ENCODE data around the gene CRKL.

Gene CRKL

DNA sequence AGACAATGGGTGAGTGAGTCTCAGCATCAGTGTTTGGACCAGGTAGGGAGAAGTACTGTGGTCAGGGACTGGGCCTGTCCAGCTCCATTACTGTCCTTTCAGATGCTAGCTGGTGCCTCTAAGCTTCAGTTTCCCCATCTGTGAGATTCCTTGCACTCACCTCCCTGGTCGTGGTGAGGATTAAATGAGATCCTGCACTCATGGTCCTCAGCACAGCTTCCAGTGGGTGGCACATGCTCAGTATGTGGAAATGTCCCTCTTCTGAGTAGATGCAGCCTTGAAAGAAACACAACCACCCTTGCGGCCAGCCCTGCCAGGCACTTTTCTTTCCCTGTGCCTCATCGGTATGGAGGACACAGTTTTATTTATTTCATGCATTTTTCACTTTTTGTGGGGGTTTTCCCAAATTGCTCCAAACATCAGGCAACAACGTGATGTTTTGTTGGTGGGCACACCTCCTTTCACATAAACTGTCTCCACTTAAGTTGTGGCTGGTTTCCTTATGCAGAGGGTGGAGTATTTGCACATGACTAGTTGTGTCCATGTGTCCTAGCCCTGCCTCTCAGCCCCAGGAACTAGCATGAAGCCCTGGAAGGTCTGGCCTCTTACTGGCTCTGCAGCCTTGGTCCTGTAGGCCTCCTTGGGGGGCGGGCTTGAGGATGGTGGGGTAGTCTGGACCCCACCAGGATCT, 66.0 kb downstream of the CRKL start:
- DNase-seq (ENCODE audit: low spot score): no peak

DNA sequence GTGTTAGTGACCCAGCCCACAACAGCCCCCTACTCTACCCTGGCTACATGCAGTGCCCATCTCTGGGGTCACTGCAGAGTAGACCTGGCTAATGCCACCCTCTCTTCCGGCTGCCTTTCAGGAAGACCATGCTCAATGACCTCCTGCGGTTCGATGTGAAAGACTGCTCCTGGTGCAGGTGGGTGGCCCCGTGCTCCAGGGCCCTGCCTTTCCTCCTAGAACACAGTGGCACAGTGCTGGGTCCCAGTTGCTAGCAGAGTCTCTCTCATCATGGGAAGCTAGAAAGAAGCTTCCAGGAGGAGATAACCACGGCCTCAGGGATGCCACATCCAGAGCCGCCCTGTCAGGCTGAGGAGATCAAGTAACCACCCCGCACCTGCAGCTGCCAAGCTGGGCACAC, 68.5 kb downstream of the CRKL start:
- no peak for DNase-seq (ENCODE audit: low spot score)

DNA sequence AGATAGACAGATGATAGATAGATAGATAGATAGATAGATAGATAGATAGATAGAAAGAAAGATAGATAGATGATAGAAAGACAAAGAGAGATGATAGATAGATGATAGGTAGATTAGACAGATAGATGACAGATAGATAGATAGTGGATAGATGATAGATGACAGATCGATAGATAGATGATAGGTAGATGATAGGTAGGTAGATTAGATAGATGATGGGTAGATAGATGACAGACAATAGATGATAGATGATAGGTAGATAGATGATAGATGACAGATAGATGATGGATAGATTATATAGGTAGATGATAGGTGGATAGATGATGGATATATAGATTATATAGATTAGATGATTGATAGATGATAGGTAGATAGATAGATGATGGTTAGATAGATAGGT, 69.2 kb downstream of the CRKL start:
- DNase-seq (ENCODE audit: low spot score): no peak

DNA sequence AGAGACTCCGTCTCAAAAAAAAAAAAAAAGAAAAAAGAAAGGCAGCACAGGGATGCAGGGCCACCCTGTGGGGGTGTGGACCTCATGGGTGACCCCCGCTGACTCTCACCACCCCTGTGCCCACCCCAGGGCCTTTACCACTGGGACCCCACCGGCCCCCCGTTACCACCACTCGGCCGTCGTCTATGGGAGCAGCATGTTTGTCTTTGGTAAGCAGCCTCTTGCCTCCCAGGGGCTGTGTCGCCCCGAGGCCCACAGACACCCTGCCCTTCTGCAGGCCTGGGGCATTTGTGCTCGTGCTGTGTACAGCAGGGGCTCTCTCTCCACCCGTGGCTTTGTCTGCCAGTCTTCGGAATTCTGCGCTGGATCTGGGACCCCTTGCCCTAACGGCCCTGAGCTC, 70.2 kb downstream of the CRKL start:
- DNase-seq (ENCODE audit: low spot score): no peak

DNA sequence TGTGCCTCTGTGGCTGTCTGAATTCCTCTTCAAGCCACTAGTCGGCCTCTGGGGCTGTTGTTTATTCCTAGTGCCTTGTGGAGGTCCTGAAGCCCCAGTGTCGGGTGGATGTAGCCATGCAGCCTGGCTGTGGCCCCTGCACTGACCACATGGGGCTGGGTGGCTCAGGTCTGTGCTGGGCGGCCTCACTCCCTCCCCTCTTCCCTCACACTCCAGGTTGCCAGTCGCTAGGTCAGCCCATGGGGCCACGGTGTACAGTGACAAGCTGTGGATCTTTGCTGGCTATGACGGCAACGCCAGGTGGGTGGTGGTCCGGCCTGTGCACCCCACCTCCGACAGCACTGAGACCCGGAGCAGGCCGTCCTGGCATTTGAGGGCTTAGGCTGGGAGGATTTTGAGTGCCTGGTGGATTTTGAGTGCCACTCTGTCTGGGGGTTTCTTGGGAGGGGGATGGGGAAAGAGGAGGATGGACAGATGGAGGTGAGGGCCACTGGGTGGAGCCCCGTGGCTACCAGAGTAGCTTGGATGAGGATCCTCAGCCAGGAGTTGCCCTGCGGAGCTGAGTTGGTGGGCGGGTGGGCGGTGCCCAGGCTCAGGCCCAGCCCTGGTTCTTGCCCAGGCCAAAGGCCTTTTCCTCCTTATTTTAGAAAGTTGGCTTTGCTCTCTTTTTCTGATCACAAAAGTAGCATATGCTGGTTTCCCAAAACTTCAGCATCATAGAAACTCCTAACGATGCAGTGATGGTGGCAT, 71.5 kb downstream of the CRKL start:
- no peak for DNase-seq (ENCODE audit: low spot score)

DNA sequence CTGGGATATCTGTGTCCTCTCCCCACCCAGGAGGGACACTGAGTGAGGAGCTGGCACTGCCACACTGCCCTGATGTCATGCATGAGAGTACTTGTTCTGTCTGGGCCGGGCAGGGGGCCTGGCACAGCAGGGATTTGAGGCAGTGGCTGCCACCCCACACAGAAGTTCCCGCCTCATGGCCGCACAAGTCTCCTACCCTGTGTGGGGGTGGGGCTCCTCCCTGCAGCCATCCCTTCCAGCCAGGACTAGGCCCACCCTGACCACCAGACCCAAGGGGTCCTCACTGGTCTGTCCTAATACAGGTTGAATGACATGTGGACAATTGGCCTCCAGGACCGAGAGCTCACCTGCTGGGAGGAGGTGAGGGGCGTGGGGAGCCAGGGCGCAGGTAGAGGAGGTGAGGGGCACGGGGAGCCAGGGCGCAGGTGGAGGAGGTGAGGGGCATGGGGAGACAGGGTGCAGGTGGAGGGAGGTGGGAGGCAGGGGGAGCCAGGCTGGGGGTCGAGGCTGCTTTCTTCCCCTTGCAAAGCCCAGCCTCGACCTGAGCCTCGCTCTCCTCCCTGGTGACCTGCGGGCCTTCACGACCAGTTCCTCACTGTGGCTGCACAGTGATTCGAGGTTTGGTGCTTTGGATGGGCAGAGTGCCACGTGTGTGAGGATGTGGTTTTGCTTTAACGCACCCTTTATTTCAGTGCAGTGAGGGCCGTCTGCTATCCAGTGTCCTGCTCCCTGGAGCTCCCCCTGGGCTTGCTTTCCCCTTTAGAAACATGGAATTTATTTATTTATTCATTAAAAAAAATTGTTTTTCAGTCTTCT, 72.3 kb downstream of the CRKL start:
- DNase-seq (ENCODE audit: low spot score): no peak

DNA sequence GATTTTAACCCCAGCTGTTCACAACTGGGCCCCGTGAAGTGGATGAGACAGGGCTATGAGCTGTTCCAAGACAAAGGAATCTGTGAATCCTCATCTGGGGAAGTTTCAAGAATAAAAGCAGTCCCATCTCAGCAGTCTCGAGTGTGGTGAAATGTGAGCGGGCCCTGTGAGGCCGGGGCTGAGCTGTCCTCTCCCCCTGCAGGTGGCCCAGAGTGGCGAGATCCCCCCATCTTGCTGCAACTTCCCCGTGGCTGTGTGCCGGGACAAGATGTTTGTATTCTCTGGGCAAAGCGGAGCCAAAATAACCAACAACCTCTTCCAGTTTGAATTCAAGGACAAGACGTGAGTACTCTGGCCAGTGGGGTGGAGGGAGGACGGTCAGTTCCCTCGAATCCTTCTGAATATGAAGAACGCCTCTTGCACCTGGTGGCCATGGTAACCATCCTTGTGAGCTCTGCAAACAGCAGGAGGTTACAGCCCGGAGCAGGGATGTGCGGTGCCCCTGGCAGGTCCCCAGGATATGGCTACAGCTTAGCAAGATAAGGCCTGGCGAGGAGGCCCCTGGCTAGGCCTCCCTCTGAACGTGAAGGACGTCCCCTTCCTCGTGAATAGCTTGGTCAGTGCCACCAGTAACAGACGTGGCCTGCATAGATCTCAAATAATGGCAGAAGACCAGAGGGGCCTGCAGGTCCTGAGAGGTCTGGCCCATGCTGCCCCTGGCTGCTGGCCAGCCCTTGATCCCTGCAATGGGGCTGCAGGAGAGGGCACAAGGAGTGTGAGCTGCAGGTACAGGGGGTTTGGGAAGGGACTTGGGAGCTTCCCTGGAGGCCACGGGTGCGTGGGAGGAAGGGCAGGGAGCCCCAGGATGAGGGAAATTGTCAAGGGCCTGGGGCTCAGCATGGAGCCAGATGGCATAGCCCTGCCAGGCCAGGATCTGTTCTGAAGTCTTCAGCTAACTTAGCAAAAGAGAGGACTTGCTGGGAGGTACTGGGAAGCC, 73.3 kb downstream of the CRKL start:
- DNase-seq (ENCODE audit: low spot score): no peak

DNA sequence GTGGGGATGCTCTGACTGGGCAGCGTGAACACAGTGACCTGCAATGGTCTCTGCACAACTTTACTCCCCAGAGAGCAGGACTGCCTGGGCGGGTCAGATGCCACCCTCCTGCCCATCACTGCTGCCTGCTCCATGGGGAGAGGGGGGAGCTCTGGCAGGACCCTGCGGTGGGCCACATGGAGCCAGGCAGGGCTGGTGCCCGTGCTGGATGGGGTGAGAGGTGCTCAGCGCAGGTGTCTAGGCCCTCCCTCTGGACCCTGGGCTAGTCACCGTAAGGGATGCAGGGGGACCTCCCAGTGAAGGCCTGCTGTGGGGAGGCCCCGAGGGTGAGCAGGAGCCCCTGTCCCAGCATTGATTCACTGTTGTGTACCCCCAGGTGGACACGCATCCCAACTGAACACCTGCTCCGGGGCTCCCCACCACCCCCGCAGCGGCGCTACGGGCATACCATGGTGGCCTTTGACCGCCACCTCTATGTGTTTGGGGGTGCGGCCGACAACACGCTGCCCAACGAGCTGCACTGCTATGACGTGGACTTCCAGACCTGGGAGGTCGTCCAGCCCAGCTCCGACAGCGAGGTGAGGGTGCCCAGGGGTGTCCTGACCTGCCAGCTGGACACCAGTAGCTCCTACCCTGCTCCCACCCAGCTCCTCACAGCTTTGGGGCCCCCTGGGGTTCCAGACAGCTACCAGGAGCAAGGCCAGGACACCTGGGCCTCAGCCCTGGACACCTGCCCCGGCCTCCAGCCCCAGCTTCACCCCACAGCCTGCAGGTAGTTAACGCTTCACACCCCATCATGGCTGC, 74.2 kb downstream of the CRKL start:
- no peak for DNase-seq (ENCODE audit: low spot score)

DNA sequence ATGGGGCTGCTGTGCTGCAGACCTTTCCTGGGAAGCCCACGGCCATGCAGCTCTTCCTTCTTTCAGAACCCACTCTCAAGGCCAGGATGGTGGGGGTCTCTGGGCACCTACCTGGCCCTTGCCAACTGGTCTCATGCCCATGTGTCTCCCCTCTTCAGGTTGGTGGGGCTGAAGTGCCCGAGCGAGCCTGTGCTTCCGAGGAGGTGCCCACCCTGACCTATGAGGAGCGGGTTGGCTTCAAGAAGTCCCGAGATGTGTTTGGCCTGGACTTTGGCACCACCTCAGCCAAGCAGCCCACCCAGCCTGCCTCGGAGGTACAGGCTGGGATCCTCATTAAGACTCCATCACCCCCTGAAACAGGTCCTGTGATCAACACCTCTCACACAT, 74.8 kb downstream of the CRKL start:
- no peak for DNase-seq (ENCODE audit: low spot score)

DNA sequence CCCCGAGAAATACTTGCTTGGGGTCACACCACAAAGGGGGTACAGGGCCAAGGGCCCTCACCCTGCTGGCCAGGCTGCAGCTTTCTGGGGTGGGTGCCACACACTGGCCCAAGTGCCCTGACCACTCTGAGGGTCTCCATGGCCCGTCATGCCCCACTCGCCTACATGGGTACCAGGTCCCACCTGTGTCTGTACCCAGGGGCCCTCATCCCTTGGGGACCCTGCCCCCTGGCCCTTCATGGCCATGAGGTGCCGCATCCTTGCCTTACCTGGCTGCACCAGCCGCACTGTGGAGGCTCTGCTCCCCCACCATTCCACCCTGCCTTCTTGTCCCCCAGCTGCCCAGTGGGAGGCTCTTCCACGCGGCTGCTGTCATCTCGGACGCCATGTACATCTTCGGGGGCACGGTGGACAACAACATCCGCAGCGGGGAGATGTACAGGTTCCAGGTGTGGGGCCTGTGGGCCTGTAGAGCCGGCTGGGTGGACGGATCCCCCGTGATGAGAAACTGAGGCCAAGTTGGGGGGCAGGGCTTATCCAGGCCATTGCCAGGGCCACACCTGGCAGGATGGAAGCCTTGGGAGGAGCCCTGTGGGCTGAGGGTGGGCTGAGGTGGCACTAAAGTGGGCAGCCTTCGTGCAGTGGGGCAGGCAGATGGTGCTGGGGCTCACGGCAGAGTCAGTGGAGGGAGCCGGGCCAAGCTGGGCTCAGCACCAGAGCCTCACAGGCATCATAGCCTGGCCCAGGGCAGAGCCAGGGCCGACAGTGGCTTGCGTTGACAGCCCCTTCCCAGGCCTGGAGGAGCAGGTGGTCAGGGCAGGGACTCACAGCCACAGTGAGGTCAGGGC, 75.5 kb downstream of the CRKL start:
- no peak for DNase-seq (ENCODE audit: low spot score)

DNA sequence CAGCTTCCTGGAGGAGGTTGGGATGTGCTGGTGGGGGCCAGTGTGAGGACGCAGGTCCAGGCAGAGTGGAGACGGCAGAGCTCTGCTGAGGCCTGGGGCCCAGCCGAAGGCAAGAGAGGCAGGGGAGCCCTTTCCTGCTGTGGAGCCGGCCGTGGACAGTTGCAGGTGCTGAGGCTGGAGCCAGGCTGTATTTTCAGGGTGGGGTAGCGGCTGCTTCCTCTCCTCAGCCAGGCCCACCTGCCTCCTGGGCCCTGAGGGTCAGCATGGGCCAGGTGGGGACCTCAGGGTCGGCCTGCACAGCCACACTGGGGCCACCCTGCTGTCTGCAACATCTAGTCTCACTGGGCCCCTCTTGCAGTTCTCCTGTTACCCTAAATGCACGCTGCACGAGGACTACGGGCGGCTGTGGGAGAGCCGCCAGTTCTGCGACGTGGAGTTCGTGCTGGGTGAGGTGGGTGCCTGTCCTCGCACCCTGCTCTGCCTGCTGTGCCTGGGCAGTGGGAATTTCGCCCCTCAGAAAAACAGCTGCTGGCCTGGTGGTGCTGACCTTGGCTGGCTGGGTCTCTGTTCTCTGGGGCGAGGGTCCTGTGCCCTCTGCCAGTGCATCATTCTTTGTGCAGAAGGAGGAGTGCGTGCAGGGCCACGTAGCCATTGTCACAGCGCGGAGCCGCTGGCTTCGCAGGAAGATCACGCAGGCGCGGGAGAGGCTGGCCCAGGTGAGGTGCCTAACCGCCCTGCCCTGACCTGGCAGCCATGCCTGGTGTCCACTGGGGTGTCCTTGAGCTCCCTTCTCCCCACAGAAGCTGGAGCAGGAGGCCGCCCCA, 76.3 kb downstream of the CRKL start:
- no peak for DNase-seq (ENCODE audit: low spot score)

DNA sequence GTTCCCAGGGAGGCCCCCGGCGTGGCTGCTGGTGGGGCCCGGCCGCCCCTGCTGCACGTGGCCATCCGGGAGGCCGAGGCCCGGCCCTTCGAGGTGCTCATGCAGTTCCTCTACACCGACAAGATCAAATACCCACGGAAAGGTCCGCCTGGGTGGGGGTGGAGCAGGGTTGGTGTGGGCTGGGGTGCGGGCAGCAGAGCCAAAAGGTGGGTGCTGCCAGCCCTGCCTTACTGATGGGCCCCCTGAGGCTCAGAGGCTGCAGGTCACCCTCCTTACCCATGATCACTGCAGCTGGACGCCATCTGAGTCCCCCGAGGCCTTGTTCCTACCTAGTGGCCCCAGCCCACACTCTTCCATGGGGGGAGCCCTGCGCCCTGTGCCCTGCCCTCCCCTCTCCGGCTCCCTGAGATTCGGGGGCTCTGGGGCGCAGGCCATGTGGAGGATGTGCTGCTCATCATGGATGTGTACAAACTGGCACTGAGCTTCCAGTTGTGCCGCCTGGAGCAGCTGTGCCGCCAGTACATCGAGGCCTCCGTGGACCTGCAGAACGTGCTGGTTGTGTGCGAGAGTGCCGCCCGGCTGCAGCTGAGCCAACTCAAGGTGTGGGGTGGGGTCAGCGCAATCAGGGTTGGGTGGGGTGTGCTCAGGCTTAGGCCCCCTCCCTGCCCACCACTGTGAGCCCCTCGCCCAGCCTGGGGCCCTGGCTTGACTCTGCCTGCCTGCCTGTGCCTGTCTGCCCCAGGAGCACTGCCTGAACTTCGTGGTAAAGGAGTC, 77.1 kb downstream of the CRKL start:
- no peak for DNase-seq (ENCODE audit: low spot score)

DNA sequence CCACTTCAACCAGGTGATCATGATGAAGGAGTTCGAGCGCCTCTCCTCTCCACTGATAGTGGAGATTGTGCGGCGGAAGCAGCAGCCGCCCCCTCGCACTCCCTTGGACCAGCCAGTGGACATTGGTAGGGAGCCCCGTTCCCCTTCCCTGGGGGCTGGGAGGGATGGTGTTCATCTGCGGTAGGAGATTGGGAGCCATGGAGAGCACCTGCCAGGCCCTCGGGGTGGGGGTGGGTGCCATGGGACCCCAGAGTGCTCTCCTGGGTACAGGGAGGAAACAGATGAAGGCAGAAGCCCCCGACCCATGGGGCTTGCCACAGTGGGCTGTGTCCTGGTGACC, 77.7 kb downstream of the CRKL start:
- no peak for DNase-seq (ENCODE audit: low spot score)

DNA sequence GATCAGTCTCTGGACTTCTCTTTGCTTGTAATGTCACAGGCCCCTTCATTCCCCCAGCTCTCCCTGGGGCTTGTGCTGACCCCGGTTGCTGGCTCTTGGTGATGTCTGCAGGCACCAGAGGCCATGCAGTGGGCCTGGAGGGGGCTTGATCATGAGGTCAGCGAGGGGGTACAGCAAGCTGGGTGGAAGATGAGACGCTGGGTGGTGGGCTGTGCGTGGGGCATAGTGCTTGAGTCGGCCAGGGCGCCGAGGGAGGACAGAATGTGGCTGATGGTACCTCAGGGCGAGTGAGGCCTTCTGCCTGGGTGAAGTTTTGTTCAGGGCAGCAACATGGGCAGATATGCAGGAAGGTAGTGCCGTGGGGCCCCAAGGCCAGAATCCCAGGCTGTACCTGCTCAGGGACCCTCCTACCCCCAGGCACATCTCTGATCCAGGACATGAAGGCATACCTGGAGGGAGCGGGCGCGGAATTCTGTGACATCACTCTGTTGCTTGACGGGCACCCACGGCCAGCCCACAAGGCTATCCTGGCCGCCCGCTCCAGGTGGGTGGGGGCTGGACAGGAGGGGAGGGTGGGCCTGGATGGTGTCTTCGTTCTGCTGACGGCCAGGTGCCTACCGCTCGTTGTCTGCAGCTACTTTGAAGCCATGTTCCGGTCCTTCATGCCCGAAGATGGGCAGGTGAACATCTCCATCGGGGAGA, 78.3 kb downstream of the CRKL start:
- no peak for DNase-seq (ENCODE audit: low spot score)

DNA sequence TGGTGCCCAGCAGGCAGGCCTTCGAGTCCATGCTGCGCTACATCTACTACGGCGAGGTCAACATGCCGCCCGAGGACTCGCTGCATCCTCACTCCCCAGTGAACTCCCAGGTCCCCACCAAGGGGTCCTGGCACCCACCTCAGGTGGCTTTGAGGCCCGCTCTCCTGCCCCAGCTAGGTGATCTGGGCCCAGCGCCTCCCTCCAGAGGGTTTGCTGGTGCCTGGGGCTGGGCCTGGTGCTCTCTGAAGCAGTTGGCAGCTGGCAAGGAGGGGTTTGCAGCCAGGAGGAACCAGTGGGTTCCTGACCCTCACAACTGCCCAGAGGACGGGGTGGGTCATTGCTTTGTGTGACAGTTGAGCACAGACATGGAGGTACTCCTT, 78.8 kb downstream of the CRKL start:
- no peak for DNase-seq (ENCODE audit: low spot score)

DNA sequence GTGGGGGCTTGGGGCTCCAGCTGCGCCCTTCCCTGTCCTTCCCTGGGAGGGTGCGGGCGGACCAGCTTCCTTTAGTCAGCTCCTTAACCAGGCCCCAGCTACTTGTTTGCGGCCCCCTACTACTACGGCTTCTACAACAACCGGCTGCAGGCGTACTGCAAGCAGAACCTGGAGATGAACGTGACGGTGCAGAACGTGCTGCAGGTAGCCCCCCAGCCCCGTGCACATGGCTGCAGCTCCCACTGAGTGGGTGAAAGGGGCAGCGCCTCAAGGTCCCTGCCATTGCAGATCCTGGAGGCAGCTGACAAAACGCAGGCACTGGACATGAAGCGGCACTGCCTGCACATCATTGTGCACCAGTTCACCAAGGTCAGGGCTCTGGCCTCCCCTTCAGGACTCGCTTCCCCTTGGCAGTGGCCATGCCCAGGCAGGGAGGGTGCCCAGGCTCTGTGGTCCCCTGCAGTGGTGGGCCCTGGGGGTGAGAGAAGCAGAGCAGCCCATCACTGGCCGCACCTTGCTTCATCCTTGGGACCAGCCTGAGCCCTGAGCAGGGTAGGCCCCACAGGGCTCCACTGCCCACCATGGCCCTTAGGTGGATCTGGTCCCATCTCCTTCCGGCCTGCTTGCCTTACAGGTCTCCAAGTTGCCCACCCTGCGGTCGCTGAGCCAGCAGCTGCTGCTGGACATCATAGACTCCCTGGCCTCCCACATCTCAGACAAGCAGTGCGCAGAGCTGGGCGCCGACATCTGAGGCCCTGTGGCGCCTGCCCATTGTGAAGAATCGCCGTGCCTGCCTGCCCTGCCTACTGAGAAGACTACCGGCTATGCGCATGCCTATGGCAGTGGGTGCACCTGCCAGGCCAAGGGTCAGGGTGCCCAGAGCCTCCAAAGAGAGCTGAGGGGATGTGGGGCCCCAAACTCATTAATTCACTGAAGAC, 79.7 kb downstream of the CRKL start:
- no peak for DNase-seq (ENCODE audit: low spot score)

Data from COLO829 (cell line).